Measurements from ENCODE around the gene NXPH4.

The NXPH4 gene

DNA sequence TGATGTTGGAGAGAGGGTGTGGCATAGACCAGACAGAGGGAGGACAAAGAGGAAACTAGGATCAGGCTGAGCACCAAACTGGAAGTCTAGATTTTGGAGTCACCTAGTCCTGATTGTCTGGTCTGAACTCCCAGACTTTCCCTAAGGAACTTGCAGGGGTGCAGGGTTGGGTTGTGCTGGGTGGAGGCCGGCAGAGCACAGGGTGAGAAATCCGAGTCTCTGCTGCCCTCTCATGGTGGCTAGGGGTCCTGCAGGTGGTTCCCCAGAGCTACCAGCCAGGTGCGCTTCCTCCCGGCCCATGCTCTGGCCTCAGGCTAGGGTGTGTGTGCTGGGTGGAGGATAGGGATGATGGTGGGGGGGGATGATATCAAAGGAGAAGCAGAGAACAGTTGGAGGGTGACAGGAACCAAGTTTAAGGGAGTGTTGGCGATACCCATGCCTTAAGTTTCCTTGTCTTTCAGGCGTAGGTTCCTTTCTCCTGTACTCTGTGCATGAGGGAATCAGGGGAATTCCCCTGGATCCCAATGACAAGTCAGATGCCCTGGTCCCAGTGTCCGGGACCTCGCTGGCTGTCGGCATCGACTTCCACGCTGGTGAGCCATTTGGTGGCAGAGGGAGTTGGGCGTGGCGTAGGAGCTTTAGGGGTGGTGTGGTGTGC is 33.5 kb upstream of the NXPH4 start:
- DNase-seq (ENCODE audit: insufficient read length, low spot score) (peak; percentile 95), FAIRE-seq (peak; percentile 71)

DNA sequence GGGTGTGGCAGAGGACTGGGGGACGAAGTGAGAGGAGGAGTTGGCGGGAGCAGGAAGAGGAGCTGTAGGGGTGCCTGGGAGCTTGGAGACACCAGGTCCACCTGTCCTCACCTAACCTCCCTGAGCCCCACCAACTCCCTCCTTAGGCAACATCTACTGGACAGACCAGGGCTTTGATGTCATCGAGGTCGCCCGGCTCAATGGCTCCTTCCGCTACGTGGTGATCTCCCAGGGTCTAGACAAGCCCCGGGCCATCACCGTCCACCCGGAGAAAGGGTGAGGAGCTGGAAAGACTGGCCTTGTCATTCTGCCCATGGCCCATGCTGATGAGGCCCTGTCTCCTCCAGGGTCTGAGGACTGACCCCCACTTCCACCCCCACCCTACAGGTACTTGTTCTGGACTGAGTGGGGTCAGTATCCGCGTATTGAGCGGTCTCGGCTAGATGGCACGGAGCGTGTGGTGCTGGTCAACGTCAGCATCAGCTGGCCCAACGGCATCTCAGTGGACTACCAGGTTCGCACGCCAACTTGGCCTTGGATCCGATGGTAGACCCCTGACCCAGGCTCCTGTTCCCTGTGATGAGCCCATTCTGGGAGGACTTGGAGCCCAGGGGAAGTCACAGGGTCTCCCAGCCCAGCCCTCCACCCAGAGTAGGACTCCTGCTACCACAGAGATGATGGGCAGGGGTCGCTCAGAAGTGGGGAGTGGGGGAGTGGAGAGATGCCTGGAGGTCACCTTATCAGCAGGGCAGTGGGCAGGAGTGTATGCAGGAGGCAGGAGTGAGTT is 32.5 kb upstream of the NXPH4 start:
- FAIRE-seq: no peak

DNA sequence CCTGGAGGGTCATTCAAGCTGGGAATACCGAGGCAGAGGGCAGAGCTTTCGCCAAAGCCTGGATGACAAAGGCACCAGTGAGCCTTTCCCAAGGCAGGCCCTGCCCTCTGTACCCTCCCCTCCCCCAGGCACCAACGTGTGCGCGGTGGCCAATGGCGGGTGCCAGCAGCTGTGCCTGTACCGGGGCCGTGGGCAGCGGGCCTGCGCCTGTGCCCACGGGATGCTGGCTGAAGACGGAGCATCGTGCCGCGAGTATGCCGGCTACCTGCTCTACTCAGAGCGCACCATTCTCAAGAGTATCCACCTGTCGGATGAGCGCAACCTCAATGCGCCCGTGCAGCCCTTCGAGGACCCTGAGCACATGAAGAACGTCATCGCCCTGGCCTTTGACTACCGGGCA is 31.2 kb upstream of the NXPH4 start:
- DNase-seq (ENCODE audit: insufficient read length, low spot score): no peak
- no peak for FAIRE-seq

More for the DNA sequence above, 32.5 kb upstream of the NXPH4 start:
- no peak for DNase-seq (ENCODE audit: insufficient read length, low spot score)

DNA sequence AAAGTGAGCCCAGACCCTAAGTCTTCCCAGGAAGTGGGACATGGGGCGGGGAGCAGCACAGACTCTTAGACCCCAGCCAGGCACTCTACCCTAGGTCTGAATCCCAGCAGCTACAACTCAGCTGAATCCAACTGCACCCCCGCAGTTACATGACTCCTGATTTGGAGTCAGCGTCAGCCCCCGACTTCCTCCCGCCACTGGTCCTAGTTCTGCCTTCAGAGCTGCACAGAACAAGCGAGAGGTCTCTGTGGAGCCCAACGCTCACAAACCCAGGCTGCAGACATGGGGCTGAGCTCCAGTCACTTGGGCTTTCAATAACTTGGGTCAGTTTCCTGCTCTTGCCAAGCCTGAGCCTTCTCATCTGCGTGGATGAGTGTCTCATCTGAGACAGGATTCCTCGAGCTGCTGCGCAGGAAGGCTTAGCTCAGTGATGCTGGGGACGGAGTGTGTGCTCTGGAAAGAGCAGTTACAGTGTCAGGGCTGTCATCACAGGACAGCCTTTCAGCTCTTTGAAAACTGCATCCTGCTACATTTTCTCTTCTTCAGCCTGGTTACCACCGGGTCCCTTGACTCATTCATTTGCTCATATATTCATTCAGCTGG is 30.6 kb upstream of the NXPH4 start:
- FAIRE-seq (no peak), DNase-seq (ENCODE audit: insufficient read length, low spot score) (no peak)

DNA sequence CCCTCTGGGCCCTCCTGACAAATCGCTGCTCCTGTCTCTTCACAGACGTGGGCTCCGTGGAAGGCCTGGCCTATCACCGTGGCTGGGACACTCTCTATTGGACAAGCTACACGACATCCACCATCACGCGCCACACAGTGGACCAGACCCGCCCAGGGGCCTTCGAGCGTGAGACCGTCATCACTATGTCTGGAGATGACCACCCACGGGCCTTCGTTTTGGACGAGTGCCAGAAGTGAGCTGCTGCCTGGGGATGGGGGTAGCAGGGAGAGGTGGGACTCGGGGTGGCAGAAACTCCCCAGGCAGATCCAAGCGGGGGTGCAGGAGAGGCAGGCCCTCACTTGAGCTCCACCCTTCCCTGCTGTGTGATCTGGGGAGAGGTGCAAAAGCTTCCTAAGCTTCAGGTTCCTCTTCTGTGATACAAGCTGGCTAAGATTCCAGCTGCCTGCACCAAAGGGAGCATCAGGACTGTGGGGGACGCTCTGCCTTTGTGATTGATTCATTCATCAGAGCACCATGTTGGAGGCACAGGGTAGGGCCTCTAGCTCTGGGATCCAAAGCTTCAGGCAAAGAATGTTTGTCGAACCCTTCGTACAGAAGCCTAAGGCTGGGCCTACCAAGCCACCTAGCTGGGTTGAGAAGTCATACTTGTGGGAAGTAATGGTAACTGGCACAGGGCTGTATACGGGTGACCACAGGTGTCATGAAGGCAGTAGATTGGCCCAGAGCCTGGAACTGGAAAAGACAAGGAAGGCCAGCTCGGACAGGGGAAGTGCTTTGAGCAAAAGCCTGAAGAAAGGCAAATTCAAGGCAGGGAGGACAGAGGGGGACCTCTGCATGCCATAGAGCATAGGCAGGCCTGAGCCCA is 29.1 kb upstream of the NXPH4 start:
- no peak for DNase-seq (ENCODE audit: insufficient read length, low spot score)
- FAIRE-seq: peak; percentile 4

DNA sequence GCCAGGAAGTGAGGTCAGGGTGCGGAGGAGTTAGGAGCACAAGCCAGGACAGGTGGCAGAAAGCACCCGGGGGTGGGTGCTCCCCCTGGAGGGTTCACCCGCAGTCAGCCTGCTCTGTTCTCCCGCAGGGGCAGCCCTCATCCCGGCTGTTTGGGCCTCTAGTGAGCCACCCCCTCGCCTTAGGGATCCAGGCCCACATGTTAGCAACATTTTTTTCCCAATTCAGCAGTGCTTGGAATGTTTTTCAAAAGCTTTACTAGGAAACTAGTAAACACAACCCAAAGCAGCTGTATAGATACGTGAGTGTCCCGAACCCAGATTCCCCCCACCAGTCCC is 28.5 kb upstream of the NXPH4 start:
- DNase-seq (ENCODE audit: insufficient read length, low spot score) (no peak), FAIRE-seq (no peak)

DNA sequence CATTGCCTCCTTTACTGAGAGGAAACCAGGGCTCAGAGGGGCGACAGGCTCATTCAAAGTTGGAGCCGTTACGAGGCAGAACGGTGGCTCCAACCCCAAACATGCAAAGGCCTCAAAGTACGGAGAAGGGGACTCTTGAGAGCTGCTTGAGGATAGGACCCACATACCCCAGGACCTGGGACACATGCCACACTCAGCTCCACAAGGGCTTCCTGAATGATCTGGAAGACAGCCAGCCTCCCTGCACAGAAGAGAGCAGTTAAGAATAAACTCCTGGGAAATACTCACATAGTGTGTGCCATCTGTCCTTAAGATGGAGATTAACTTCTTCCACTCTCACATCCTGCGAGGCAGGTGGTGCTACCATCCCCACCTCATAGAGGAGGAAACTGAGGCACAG is 26.6 kb upstream of the NXPH4 start:
- no peak for FAIRE-seq

DNA sequence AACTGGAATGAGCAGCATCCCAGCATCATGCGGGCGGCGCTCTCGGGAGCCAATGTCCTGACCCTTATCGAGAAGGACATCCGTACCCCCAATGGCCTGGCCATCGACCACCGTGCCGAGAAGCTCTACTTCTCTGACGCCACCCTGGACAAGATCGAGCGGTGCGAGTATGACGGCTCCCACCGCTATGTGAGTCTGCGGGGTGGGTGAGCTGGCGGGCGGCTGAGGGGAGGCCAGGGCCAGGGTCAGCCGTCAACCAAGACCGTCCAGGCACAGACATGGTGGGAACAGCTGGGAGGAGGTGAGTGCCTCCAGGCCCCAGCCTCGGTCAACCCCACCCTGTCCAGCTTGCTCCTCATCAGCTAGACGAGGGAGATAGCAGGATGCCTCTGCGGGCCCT is 25.8 kb upstream of the NXPH4 start:
- no peak for FAIRE-seq
- no peak for DNase-seq (ENCODE audit: insufficient read length, low spot score)

More for the DNA sequence above, 26.6 kb upstream of the NXPH4 start:
- DNase-seq (ENCODE audit: insufficient read length, low spot score): no peak

DNA sequence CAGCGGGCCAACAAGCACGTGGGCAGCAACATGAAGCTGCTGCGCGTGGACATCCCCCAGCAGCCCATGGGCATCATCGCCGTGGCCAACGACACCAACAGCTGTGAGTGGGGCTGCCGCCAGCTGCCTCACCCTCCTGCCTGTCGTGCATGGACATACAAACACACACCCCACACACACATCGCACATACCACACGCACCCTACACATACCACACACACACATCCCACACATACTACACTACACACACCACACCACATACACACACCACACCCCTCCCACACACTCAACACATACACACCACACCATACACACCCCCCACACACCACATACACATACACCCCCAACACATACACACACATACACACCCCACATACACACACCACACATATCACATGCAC is 25.2 kb upstream of the NXPH4 start:
- no peak for FAIRE-seq
- DNase-seq (ENCODE audit: insufficient read length, low spot score): no peak

DNA sequence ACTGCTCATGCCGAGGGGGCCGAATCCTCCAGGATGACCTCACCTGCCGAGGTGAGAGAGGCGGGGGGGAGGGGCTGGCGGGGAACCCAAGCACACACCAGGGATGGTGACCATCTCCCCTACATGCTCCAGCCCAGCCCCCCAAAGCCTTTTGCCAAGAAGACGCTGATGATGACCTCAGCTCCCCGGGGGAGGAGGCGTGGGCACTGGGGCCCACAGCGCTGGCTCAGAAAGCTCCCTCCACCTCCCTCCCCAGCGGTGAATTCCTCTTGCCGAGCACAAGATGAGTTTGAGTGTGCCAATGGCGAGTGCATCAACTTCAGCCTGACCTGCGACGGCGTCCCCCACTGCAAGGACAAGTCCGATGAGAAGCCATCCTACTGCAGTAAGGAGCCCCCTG is 23.7 kb upstream of the NXPH4 start:
- no peak for FAIRE-seq
- no peak for DNase-seq (ENCODE audit: insufficient read length, low spot score)

DNA sequence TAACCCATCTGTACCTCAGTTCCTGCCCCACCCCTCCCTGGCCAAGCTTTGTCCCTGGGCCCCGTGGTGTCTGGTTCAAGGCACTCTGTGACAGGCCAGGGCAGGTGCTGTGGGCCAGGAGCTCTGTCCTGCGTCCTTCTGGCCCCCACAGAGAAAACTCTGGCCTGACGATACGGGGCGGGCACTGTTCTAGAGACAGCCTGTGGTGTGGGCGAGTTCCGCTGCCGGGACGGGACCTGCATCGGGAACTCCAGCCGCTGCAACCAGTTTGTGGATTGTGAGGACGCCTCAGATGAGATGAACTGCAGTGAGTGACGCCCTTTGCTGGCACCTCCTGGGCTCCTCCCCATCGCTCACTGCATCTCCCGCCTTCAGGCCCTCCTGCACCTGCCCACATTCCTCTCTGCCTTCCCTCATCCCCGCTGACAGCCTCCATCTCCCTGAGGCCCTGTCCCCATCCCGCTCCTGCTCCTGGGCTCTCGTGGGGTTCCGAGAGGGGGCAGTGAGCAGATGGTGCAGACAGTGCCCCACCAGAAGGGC is 22.8 kb upstream of the NXPH4 start:
- no peak for FAIRE-seq
- DNase-seq (ENCODE audit: insufficient read length, low spot score): no peak

DNA sequence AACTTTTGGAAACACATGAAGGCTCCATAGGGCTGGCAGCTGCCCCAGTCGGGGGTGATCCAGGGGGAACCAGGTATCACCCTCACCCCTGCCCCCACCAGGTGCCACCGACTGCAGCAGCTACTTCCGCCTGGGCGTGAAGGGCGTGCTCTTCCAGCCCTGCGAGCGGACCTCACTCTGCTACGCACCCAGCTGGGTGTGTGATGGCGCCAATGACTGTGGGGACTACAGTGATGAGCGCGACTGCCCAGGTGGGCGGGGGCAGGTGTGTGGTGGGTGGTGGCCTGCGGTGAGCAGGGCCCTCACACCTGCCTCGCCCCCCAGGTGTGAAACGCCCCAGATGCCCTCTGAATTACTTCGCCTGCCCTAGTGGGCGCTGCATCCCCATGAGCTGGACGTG is 22.3 kb upstream of the NXPH4 start:
- FAIRE-seq (no peak), DNase-seq (ENCODE audit: insufficient read length, low spot score) (no peak)

DNA sequence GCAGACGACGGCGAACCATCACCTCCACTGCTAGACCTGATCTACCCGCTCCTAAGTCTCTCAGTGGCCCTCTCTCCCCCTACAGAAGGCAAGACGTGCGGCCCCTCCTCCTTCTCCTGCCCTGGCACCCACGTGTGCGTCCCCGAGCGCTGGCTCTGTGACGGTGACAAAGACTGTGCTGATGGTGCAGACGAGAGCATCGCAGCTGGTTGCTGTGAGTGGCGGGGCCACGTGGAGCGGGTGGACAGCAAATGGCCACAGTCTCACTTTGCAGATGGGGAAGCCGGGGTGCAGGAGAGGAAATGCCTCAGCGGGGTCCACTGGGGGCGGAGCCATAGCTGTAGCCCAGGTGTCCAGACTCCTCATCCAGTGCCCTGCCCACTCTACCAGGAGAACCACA is 21.4 kb upstream of the NXPH4 start:
- no peak for FAIRE-seq
- no peak for DNase-seq (ENCODE audit: insufficient read length, low spot score)

DNA sequence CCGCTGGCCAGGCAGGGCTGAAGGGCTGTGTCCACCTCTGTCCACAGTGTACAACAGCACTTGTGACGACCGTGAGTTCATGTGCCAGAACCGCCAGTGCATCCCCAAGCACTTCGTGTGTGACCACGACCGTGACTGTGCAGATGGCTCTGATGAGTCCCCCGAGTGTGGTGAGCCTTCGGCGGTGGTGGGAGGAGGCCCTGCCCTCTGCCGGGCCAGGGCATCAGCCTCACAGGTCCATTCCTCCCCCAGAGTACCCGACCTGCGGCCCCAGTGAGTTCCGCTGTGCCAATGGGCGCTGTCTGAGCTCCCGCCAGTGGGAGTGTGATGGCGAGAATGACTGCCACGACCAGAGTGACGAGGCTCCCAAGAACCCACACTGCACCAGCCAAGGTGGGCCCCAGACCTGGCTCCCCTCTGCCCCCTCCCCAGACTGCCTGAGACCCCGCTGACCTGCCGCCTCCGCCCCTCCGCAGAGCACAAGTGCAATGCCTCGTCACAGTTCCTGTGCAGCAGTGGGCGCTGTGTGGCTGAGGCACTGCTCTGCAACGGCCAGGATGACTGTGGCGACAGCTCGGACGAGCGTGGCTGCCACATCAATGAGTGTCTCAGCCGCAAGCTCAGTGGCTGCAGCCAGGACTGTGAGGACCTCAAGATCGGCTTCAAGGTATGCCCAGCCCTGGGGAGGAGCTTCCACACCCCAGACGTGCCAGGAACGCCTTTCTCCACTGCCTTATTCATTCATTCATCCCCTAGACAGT is 20.8 kb upstream of the NXPH4 start:
- DNase-seq (ENCODE audit: insufficient read length, low spot score): no peak
- no peak for FAIRE-seq

DNA sequence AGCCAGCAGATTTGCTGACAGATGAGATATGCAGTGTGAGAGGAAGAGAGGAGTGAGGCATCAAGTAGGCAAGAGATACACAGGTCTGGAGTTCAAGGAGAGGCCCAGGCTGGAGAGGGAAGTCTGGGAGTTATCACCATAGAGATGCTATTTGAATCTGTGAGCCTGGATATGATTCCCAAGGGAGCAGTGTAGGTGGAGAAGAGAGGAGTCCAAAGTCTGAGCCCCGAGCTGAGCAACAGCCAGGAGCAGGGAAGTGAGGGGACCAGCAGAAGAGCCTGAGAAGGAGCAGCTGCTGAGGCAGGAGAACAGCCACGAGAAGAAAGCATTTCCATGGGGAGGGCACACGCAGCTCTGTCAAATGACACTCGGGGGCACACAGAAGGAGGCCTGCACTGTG is 20.2 kb upstream of the NXPH4 start:
- FAIRE-seq (no peak), DNase-seq (ENCODE audit: insufficient read length, low spot score) (no peak)

DNA sequence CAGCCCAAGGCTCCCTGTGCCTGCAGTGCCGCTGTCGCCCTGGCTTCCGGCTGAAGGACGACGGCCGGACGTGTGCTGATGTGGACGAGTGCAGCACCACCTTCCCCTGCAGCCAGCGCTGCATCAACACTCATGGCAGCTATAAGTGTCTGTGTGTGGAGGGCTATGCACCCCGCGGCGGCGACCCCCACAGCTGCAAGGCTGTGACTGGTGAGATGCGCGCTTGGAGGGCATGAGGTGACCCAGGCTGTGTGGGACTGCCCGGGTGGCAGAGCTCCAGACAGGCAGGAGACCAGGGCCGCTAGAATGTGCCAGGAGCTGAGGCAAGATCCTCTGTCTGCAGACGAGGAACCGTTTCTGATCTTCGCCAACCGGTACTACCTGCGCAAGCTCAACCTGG is 19.6 kb upstream of the NXPH4 start:
- no peak for FAIRE-seq
- DNase-seq (ENCODE audit: insufficient read length, low spot score): no peak

DNA sequence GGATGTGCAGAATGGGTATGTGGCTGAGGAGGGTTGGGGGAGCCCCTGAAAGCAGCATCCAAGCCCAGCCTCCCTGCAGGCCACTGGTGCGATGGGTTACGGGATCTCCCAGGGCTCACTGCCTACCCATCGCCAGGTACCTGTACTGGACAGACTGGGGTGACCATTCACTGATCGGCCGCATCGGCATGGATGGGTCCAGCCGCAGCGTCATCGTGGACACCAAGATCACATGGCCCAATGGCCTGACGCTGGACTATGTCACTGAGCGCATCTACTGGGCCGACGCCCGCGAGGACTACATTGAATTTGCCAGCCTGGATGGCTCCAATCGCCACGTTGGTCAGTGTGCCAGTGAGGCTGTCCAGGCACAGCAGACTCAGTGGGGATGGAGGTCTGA is 18.3 kb upstream of the NXPH4 start:
- no peak for FAIRE-seq

DNA sequence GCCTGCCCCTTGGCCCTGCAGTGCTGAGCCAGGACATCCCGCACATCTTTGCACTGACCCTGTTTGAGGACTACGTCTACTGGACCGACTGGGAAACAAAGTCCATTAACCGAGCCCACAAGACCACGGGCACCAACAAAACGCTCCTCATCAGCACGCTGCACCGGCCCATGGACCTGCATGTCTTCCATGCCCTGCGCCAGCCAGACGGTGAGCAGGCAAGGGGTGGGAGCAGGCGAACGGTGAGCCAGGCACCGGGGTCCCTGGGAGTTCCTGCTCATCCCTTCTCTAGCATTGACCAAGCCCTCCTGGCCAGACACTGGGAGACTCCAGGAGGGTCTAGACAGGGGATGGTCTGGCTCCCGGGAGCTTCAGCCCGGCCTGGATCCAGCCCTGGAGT is 17.4 kb upstream of the NXPH4 start:
- FAIRE-seq (no peak), DNase-seq (ENCODE audit: insufficient read length, low spot score) (no peak)

More for the DNA sequence above, 18.3 kb upstream of the NXPH4 start:
- no peak for DNase-seq (ENCODE audit: insufficient read length, low spot score)

DNA sequence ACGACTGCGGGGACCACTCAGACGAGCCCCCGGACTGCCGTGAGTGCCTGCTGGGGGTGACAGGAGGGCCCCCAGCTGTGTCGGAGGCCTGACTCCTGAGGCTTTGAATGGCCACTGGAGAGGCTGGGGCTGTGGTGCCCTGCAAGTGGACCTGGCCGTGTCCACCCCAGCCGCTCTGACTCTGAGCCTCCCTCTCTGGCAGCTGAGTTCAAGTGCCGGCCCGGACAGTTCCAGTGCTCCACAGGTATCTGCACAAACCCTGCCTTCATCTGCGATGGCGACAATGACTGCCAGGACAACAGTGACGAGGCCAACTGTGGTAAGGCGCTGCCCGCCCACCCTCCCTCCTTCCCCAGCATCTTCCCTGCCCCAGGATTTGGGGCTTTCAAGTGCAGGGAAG is 16.1 kb upstream of the NXPH4 start:
- no peak for DNase-seq (ENCODE audit: insufficient read length, low spot score)

DNA sequence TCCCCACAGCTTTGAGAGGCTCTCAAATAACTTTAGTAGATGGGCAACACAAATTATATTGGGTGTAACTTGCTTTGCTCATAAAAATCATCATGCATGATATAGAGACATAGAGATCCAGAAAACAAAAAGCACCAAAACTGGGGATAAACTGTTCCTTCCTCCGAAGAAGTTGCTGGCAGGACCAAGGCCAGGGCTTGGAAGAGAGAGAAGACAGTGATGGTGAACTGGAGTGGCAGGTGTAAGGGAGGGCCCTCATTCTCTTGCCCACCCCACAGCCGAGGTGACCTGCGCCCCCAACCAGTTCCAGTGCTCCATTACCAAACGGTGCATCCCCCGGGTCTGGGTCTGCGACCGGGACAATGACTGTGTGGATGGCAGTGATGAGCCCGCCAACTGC is 15.4 kb upstream of the NXPH4 start:
- FAIRE-seq (no peak), DNase-seq (ENCODE audit: insufficient read length, low spot score) (no peak)

More for the DNA sequence above, 16.1 kb upstream of the NXPH4 start:
- no peak for FAIRE-seq

Measured in HTR-8/SVneo (cell line).